ENCODE results near the gene BRD3.
A peak's percentile ranks its signal among the peaks of the same experiment; 100 is the strongest.
"Not testable (repeated sequence)": the region's sequence is repeated elsewhere in the genome, so short reads cannot be mapped to it uniquely, and the experiment has no call there.

The BRD3 gene

GRCh38 chr9:134076644-134077043 is 8.8 kb upstream of the BRD3 start:
- no peak overlapping the region for H3K4me3 Mint-ChIP-seq
- H3K27ac Mint-ChIP-seq = no peak overlapping the region
- TF ChIP-seq CTCF (IDR thresholded peaks at IDR 0.05; ENCODE audit: unreplicated experiment in 3 of 3) = no peak
- H3K36me3 Mint-ChIP-seq (ENCODE audit: low read depth) = peaks cover 11% of the 10 kb centered on the region
- peaks cover 41% of the 10 kb centered on the region for H3K9me3 Mint-ChIP-seq
- H3K27me3 Mint-ChIP-seq (ENCODE audit: low read depth) = peaks cover 11% of the 10 kb centered on the region
- no peaks in the 10 kb centered on the region for H3K4me1 Mint-ChIP-seq

GRCh38 chr9:134075689-134076088 is 7.9 kb upstream of the BRD3 start:
- H3K4me1 Mint-ChIP-seq, H3K27ac Mint-ChIP-seq, H3K4me3 Mint-ChIP-seq: not testable (repeated sequence)
- Mint-ChIP-seq H3K27me3 (ENCODE audit: low read depth) (peaks cover 10% of the 10 kb centered on the region), H3K36me3 (ENCODE audit: low read depth) (peaks cover 11% of the 10 kb centered on the region), H3K9me3 (peaks cover 38% of the 10 kb centered on the region)

- H3K9me3 Mint-ChIP-seq = peaks cover 31% of the 10 kb centered on the region
- H3K4me3 Mint-ChIP-seq = no peak overlapping the region
- peaks cover 11% of the 10 kb centered on the region for H3K36me3 Mint-ChIP-seq (ENCODE audit: low read depth)
- H3K27me3 Mint-ChIP-seq (ENCODE audit: low read depth) = peaks cover 27% of the 10 kb centered on the region
- peaks cover 5% of the 10 kb centered on the region for H3K4me1 Mint-ChIP-seq
- no peak for TF ChIP-seq CTCF (IDR thresholded peaks at IDR 0.05; ENCODE audit: unreplicated experiment in 3 of 3)
- no peak overlapping the region for H3K27ac Mint-ChIP-seq
These were observed 5.7 kb upstream of the BRD3 start for GRCh38 chr9:134073500-134073899.

GRCh38 chr9:134072683-134073082 is 4.9 kb upstream of the BRD3 start:
- H3K27ac Mint-ChIP-seq, H3K4me3 Mint-ChIP-seq, H3K4me1 Mint-ChIP-seq: not testable (repeated sequence)
- H3K36me3 Mint-ChIP-seq (ENCODE audit: low read depth) = peaks cover 11% of the 10 kb centered on the region
- peaks cover 31% of the 10 kb centered on the region for H3K9me3 Mint-ChIP-seq
- peaks cover 27% of the 10 kb centered on the region for H3K27me3 Mint-ChIP-seq (ENCODE audit: low read depth)

- Mint-ChIP-seq H3K4me3 (peak overlapping the region; percentile 63 to 83 (median 70)), H3K27me3 (ENCODE audit: low read depth) (peaks cover 27% of the 10 kb centered on the region), H3K36me3 (ENCODE audit: low read depth) (peaks cover 11% of the 10 kb centered on the region), H3K27ac (no peak overlapping the region), H3K4me1 (peaks cover 10% of the 10 kb centered on the region), H3K9me3 (peaks cover 21% of the 10 kb centered on the region)
- TF ChIP-seq CTCF (IDR thresholded peaks at IDR 0.05; ENCODE audit: unreplicated experiment in 3 of 3) = no peak
These were observed 3.3 kb upstream of the BRD3 start for GRCh38 chr9:134071149-134071548.

- Mint-ChIP-seq H3K4me3 (peak overlapping the region; percentile 83 to 89 (median 86)), H3K9me3 (peaks cover 19% of the 10 kb centered on the region), H3K4me1 (peaks cover 18% of the 10 kb centered on the region), H3K27ac (peak overlapping the region in 1 of 3 experiments; percentile 90), H3K27me3 (ENCODE audit: low read depth) (peaks cover 27% of the 10 kb centered on the region), H3K36me3 (ENCODE audit: low read depth) (peaks cover 10% of the 10 kb centered on the region)
- TF ChIP-seq CTCF (IDR thresholded peaks at IDR 0.05; ENCODE audit: unreplicated experiment in 3 of 3) = no peak
These were observed 1.9 kb upstream of the BRD3 start for GRCh38 chr9:134069480-134070399.

All from nephron (organoid).